ENCODE measurements around the gene ABAT. TPM values are rescaled to one million over a fixed set of nuclear protein-coding genes. Genes with fewer than 3 reads are reported as not detected.

Gene ABAT
- total and polyA plus RNA-seq, 2 of the 8 experiments (the other 6 are each of a cell fraction or from before 2014, with no cell fraction given) = 6.4 to 8.4 TPM

- TF ChIP-seq CTCF (IDR thresholded peaks at IDR 0.05; ENCODE audit: control extremely low read depth in 1 of 3, insufficient read depth in 1 of 3, low read depth in 1 of 3, low read length in 3 of 3) (no peak), E2F6 (IDR thresholded peaks at IDR 0.05) (no peak), SP1 (IDR thresholded peaks at IDR 0.05; ENCODE audit: low read depth, low read length) (no peak), RBBP5 (IDR thresholded peaks at IDR 0.05; ENCODE audit: borderline replicate concordance, low read depth, low read length) (no peak), POU5F1 (IDR thresholded peaks at IDR 0.05; ENCODE audit: low read depth, low read length) (no peak), TAF1 (IDR thresholded peaks at IDR 0.05; ENCODE audit: low read depth, low read length) (no peak), GABPA (IDR thresholded peaks at IDR 0.05; ENCODE audit: borderline replicate concordance, insufficient read depth, low read length) (no peak), EP300 (IDR thresholded peaks at IDR 0.05; ENCODE audit: borderline replicate concordance in 1 of 2, low read depth in 2 of 2, low read length in 2 of 2) (no peak), KDM1A (IDR thresholded peaks at IDR 0.05; ENCODE audit: borderline replicate concordance, low read length) (no peak)
Measured at GRCh38 chr16:8625491-8626087, 48.8 kb upstream of the ABAT start (continued).
